Measurements from ENCODE around the gene SLC30A7.
A peak's percentile ranks its signal among the peaks of the same experiment; 100 is the strongest.
"Not testable (repeated sequence)": the region's sequence is repeated elsewhere in the genome, so short reads cannot be mapped to it uniquely, and the experiment has no call there.

The SLC30A7 gene

DNA sequence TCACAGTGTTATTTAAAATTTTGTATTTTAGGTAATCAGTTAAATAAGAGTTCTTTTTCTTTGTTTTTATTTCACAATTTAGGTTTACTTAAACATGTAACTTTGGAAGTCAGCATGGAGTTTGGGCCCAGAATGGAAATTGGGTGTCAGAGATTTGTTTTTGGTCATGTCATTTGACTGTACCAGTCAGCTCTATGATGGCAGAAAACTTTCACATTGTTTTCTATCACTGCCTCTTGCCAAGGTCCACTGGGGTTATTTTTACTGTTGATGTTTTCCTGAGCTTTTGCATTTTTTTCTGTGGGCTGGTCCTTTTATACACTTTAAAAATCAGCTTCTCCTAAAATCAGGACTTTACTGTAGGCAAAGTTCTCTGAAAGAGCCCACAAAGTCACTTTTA is 54.4 kb downstream of the SLC30A7 start:
- TF ChIP-seq, protein P1, sequence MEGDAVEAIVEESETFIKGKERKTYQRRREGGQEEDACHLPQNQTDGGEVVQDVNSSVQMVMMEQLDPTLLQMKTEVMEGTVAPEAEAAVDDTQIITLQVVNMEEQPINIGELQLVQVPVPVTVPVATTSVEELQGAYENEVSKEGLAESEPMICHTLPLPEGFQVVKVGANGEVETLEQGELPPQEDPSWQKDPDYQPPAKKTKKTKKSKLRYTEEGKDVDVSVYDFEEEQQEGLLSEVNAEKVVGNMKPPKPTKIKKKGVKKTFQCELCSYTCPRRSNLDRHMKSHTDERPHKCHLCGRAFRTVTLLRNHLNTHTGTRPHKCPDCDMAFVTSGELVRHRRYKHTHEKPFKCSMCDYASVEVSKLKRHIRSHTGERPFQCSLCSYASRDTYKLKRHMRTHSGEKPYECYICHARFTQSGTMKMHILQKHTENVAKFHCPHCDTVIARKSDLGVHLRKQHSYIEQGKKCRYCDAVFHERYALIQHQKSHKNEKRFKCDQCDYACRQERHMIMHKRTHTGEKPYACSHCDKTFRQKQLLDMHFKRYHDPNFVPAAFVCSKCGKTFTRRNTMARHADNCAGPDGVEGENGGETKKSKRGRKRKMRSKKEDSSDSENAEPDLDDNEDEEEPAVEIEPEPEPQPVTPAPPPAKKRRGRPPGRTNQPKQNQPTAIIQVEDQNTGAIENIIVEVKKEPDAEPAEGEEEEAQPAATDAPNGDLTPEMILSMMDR (IDR thresholded peaks at IDR 0.05; ENCODE audit: low read length): no peak
- no peak for TF ChIP-seq EZH2 (IDR thresholded peaks at IDR 0.05; ENCODE audit: borderline replicate concordance, low read length)
- peaks cover 23% of the 10 kb centered on the region for H3K4me1 ChIP-seq (ENCODE audit: insufficient read depth, low read length, severe bottlenecking)
- peak overlapping the region; percentile 51 for H3K27ac ChIP-seq (ENCODE audit: low read depth, low read length, poor library complexity, severe bottlenecking)

GRCh38 chr1:100950781-100951180 is 54.9 kb downstream of the SLC30A7 start:
- H3K4me2 ChIP-seq (ENCODE audit: low read length): no peak overlapping the region
- H2AFZ ChIP-seq (ENCODE audit: low read length): no peak overlapping the region
- no peaks in the 10 kb centered on the region for H3F3A ChIP-seq (ENCODE audit: insufficient read depth, low read length)
- no peaks in the 10 kb centered on the region for H3K79me2 ChIP-seq (ENCODE audit: insufficient read depth, low read length)
- H3K9me2 ChIP-seq (ENCODE audit: low read depth, low read length): no peaks in the 10 kb centered on the region
- no peaks in the 10 kb centered on the region for H4K20me1 ChIP-seq (ENCODE audit: insufficient read depth, low read length)
- no peaks in the 10 kb centered on the region for H3K27me3 ChIP-seq (ENCODE audit: insufficient read depth, low read length)
- peak overlapping the region; percentile 51 for H3K27ac ChIP-seq (ENCODE audit: low read depth, low read length, poor library complexity, severe bottlenecking)
- H3K4me3 ChIP-seq (ENCODE audit: low read depth, low read length, poor library complexity, severe bottlenecking): no peak overlapping the region
- H3K9ac ChIP-seq (ENCODE audit: low read length): no peak overlapping the region
- peaks cover 23% of the 10 kb centered on the region for H3K4me1 ChIP-seq (ENCODE audit: insufficient read depth, low read length, severe bottlenecking)
- peaks cover 21% of the 10 kb centered on the region; the same call in 1 of the 2 replicates for H3K36me3 ChIP-seq (ENCODE audit: insufficient read depth, low read length)
- H3K9me3 ChIP-seq (ENCODE audit: low read length): no peaks in the 10 kb centered on the region
- TF ChIP-seq, protein P1 (IDR thresholded peaks at IDR 0.05; ENCODE audit: low read length): no peak
- no peak for TF ChIP-seq EZH2 (IDR thresholded peaks at IDR 0.05; ENCODE audit: borderline replicate concordance, low read length)

More for the DNA sequence above, 54.4 kb downstream of the SLC30A7 start:
- Histone ChIP-seq H3F3A (ENCODE audit: insufficient read depth, low read length) (no peaks in the 10 kb centered on the region), H2AFZ (ENCODE audit: low read length) (no peak overlapping the region), H3K4me2 (ENCODE audit: low read length) (no peak overlapping the region), H3K4me3 (ENCODE audit: low read depth, low read length, poor library complexity, severe bottlenecking) (no peak overlapping the region), H3K27me3 (ENCODE audit: insufficient read depth, low read length) (no peaks in the 10 kb centered on the region), H3K9me3 (ENCODE audit: low read length) (no peaks in the 10 kb centered on the region), H3K79me2 (ENCODE audit: insufficient read depth, low read length) (no peaks in the 10 kb centered on the region), H4K20me1 (ENCODE audit: insufficient read depth, low read length) (no peaks in the 10 kb centered on the region), H3K9ac (ENCODE audit: low read length) (no peak overlapping the region), H3K36me3 (ENCODE audit: insufficient read depth, low read length) (peaks cover 21% of the 10 kb centered on the region; the same call in 1 of the 2 replicates), H3K9me2 (ENCODE audit: low read depth, low read length) (no peaks in the 10 kb centered on the region)

DNA sequence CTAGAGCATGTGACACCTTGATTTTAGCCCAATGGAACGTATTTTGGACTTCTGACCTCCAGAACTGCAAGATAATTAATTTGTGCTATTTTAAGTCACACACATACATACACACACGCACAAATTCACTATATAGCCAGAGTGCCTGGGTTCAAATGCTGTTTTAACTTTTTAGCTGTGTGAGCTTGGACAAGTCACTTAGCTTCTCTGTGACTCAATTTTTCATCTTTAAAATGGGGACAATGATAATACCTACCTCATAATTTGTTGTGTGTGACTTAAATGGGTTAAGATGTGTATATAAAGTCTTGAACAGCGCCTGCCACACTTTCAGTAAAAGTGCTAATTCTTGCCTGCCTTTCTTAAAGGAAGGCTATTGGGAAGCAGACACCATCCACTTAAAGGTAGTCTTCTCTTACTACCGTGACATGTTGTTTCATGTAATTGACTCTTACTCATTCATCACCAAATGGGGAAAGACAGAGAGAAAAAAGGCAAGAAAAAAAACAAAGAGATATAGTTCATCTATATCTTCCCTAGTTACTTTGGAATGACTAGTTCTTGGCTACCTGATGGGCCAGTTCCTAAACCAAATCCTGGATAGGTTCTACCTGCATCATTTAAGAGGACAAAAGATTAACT is 56.3 kb downstream of the SLC30A7 start:
- no peaks in the 10 kb centered on the region for H3F3A ChIP-seq (ENCODE audit: insufficient read depth, low read length)
- no peaks in the 10 kb centered on the region for H3K79me2 ChIP-seq (ENCODE audit: insufficient read depth, low read length)
- no peak overlapping the region for H2AFZ ChIP-seq (ENCODE audit: low read length)
- H3K4me3 ChIP-seq (ENCODE audit: low read depth, low read length, poor library complexity, severe bottlenecking): no peak overlapping the region
- no peak overlapping the region for H3K9ac ChIP-seq (ENCODE audit: low read length)
- no peaks in the 10 kb centered on the region for H3K9me2 ChIP-seq (ENCODE audit: low read depth, low read length)
- no peak overlapping the region for H3K27ac ChIP-seq (ENCODE audit: low read depth, low read length, poor library complexity, severe bottlenecking)
- H3K4me1 ChIP-seq (ENCODE audit: insufficient read depth, low read length, severe bottlenecking): peaks cover 23% of the 10 kb centered on the region
- H3K9me3 ChIP-seq (ENCODE audit: low read length): no peaks in the 10 kb centered on the region
- no peaks in the 10 kb centered on the region for H3K27me3 ChIP-seq (ENCODE audit: insufficient read depth, low read length)
- no peak for TF ChIP-seq EZH2 (IDR thresholded peaks at IDR 0.05; ENCODE audit: borderline replicate concordance, low read length)
- TF ChIP-seq, protein P1 (IDR thresholded peaks at IDR 0.05; ENCODE audit: low read length): no peak
- H3K4me2 ChIP-seq (ENCODE audit: low read length): no peak overlapping the region
- peaks cover 21% of the 10 kb centered on the region; the same call in 1 of the 2 replicates for H3K36me3 ChIP-seq (ENCODE audit: insufficient read depth, low read length)
- no peaks in the 10 kb centered on the region for H4K20me1 ChIP-seq (ENCODE audit: insufficient read depth, low read length)

GRCh38 chr1:100952970-100953369 is 57.1 kb downstream of the SLC30A7 start:
- H3K9me2 ChIP-seq (ENCODE audit: low read depth, low read length); H3K79me2 ChIP-seq (ENCODE audit: insufficient read depth, low read length); H3F3A ChIP-seq (ENCODE audit: insufficient read depth, low read length); H4K20me1 ChIP-seq (ENCODE audit: insufficient read depth, low read length); H3K27ac ChIP-seq (ENCODE audit: low read depth, low read length, poor library complexity, severe bottlenecking); H3K9me3 ChIP-seq (ENCODE audit: low read length); H3K27me3 ChIP-seq (ENCODE audit: insufficient read depth, low read length); H2AFZ ChIP-seq (ENCODE audit: low read length); H3K9ac ChIP-seq (ENCODE audit: low read length); H3K4me3 ChIP-seq (ENCODE audit: low read depth, low read length, poor library complexity, severe bottlenecking); H3K4me2 ChIP-seq (ENCODE audit: low read length): not testable (repeated sequence)
- H3K36me3 ChIP-seq (ENCODE audit: insufficient read depth, low read length): peaks cover 21% of the 10 kb centered on the region; the same call in 1 of the 2 replicates
- H3K4me1 ChIP-seq (ENCODE audit: insufficient read depth, low read length, severe bottlenecking): peaks cover 23% of the 10 kb centered on the region

All from OCI-LY1 (cell line).